Tongue (tissue), 2 donors: Measurements from ENCODE around the gene DEK. TPM values are rescaled to one million over a fixed set of nuclear protein-coding genes. Genes with fewer than 3 reads are reported as not detected.
A peak's percentile ranks its signal among the peaks of the same experiment; 100 is the strongest.
"Not testable (repeated sequence)": the region's sequence is repeated elsewhere in the genome, so short reads cannot be mapped to it uniquely, and the experiment has no call there.

Source experiments
- DNase-seq: peaks from one replicate; pipeline ENCODE4 v3.0.0-alpha.2; 2015
- total RNA-seq: library from RNA; depleted of rRNA; stranded (reverse); fragments of >200 nt; gene quantifications from one replicate; pipeline ENCODE4 v1.2.3, GENCODE V29; 2014

DEK gene
- total RNA-seq: 145 TPM

GRCh38 chr6:18264219-18264922 is at the start of gene DEK:
DEK (minus strand) TSS chr6:18264530; CDS start chr6:18263987, 543 bp downstream.
- peak; percentile 96 for DNase-seq

- DNase-seq: no peak
Measured at GRCh38 chr6:18312368-18312767, 48.0 kb upstream of the DEK start.

GRCh38 chr6:18310010-18310409 is 45.7 kb upstream of the DEK start:
- not testable (repeated sequence) for DNase-seq

- no peak for DNase-seq
Measured at GRCh38 chr6:18309046-18309445, 44.7 kb upstream of the DEK start.

- DNase-seq: peak; percentile 44
Measured at GRCh38 chr6:18308070-18308735, 43.9 kb upstream of the DEK start.

- no peak for DNase-seq
Measured at GRCh38 chr6:18306977-18307376, 42.6 kb upstream of the DEK start.

- DNase-seq: no peak
Measured at GRCh38 chr6:18302561-18303439, 38.5 kb upstream of the DEK start.

GRCh38 chr6:18293076-18293904 is 29.0 kb upstream of the DEK start:
- no peak for DNase-seq

GRCh38 chr6:18289283-18289682 is 25.0 kb upstream of the DEK start:
- peak; percentile 66 for DNase-seq

GRCh38 chr6:18284261-18284660 is 19.9 kb upstream of the DEK start:
- DNase-seq: no peak

GRCh38 chr6:18281564-18281963 is 17.2 kb upstream of the DEK start:
- DNase-seq: no peak

- DNase-seq: peak; percentile 45
Measured at GRCh38 chr6:18280084-18280483, 15.8 kb upstream of the DEK start.

- no peak for DNase-seq
Measured at GRCh38 chr6:18279422-18279821, 15.1 kb upstream of the DEK start.

GRCh38 chr6:18277237-18278006 is 13.1 kb upstream of the DEK start:
- no peak for DNase-seq

- no peak for DNase-seq
Measured at GRCh38 chr6:18276610-18277236, 12.4 kb upstream of the DEK start.

GRCh38 chr6:18270216-18270615 is 5.9 kb upstream of the DEK start:
- no peak for DNase-seq

GRCh38 chr6:18269717-18270116 is 5.4 kb upstream of the DEK start:
- no peak for DNase-seq

GRCh38 chr6:18269253-18269652 is 4.9 kb upstream of the DEK start:
- DNase-seq: no peak

- peak; percentile 62 for DNase-seq
Measured at GRCh38 chr6:18268066-18268465, 3.7 kb upstream of the DEK start.

- DNase-seq: peak; percentile 62
Measured at GRCh38 chr6:18266523-18266912, 2.2 kb upstream of the DEK start.
